Activated CD8-positive, alpha-beta memory T cell treated with anti-CD3 and anti-CD28 coated beads for 48 hours (primary cell): Measurements from ENCODE around the gene MED4.
"Not testable (repeated sequence)": the region's sequence is repeated elsewhere in the genome, so short reads cannot be mapped to it uniquely, and the experiment has no call there.

Experiments used
- DNase-seq, 3 experiments: peaks; one replicate each; pipeline ENCODE4 v3.0.0-alpha.2; 2020; ENCODE audit warnings: low read depth in 2 of 3, low spot score in 2 of 3

Gene MED4

GRCh38 chr13:48096670-48097069, 1.8 kb upstream of the MED4 start:
- DNase-seq, result no peak

DNA sequence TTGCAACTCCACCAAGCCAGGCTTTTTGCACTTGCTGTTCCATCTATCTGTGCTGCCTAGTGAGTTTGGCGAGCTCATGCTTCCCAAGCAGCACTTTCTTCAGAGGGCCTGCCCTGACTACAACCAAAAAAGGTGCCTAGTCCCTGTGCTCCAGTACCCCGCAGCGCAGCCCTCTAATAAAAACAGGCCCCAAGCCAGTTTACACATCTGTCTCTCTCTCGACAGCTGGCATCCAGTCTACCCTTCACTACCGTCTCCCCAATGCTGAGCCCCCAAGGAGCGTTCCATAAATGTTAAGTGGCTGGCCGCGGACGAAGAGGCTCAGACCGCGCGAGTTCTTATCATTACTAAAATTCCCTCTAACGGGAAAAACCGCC, 512 bp downstream of the MED4 start:
- DNase-seq, result no peak

DNA sequence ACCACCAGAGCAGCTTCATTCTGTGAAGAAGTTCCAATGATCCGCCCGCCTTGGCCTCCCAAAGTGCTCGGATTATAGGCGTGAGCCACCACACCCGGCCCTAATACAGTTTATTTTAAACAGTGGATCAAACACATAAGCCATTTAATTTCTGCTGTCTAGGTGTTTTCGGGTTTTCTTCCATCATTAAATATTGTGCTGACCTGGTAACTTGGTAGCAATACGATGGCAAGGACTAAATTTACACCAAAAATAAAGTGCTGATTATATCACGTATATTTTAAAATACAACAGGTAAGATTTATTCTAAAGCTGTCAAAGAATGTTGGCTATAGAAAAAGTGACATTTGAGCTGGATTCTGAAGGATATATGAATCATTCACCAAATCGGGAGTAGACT, 1.3 kb downstream of the MED4 start:
- DNase-seq, result no peak

DNA sequence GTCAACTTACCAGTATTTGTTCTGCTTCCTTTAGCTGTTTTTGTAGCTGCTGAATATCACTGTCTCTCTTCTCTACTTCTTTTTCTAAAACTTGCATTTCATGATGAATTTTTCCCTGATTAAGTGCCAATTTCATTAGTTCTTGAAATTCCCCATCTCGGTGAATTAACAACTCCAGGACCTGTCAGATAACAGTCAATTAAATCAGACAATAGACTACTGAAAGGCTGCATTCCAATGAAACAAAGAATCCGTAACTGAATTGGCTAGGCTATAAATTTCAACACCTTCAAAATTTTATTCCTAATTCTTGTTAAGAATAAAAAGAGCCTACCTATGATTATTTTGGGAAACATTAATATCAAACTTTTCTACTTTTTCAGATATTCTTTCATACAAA, 8.6 kb downstream of the MED4 start:
- DNase-seq, result no peak

DNA sequence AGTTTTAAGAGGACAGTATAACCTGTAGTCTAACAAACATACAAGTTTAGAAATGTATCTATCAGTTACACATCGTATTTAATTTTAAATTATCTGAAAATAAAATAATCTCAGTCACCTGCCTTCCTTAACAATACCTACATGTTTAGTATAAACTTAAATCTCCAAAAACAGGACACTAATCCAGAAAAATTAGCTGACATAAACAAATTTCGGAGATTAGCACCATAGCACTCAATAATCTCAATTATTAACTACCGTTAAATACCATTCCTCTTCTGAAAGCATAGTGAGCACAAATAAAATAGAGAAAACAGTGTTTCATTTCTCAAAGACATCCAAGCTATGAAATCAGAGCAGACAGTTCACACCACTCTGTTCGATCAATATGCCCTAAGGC, 13.2 kb downstream of the MED4 start:
- DNase-seq, result no peak

- no peak for DNase-seq
Measured at GRCh38 chr13:48078251-48078656, 16.6 kb downstream of the MED4 start.

GRCh38 chr13:48074006-48074405, 20.9 kb downstream of the MED4 start:
- DNase-seq, result no peak

DNA sequence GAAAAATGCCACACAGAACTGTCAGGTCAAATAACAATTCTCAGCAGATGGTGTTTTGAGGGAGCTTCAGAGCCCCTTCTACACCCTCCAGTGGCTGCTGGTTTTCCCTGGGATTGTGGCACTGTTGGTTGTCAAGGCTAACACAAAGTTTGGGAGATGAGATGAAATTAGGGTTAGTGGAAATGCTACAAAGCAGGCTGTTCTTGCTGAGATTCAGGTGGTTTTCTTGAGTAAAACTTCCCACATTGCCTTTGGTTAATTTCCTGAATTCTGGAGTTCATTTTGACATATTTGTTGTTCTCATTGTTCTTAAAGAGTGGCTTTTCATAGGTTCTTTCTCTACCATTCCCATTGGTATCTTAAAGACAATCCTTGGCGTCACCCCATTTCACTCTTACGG, 22.1 kb downstream of the MED4 start:
- DNase-seq, result no peak

DNA sequence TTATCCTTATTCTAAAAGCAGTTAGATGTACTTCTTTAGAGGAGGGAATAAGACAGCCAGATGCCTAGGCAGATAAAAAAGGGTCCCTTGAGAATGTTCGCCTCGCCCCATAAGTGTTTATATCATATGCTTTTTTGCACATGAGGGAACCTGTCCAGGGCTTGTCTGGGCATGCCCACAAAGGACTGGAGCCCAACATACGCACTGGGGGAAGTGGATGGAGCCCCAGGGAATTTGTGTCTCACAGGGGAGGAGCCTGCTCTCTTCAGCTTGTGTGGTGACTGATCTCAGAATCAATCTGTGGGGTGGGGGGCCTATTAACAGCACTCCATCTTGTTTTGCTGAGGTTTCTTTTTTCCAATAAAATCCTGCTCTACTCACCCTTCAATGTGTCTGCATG, 22.6 kb downstream of the MED4 start:
- DNase-seq, result no peak

DNA sequence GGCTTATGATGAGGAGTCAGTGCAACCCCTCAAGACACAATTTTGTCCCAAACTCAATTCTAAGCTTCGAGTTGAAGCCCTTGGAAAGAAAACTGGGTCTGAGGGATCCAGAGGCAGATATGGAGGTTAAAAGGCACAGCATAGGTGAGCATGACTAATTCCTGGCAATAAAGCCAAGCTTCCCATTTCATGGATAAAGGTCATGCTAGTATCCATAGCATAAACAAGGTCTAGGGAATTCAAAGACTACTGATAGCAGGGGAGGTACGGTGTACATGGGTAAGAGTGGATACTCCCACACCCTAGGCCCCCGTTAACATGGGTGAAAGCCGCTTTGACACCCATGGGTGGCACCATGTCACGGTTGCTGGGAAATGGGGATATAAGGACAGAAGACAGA, 24.0 kb downstream of the MED4 start:
- no peak for DNase-seq

DNA sequence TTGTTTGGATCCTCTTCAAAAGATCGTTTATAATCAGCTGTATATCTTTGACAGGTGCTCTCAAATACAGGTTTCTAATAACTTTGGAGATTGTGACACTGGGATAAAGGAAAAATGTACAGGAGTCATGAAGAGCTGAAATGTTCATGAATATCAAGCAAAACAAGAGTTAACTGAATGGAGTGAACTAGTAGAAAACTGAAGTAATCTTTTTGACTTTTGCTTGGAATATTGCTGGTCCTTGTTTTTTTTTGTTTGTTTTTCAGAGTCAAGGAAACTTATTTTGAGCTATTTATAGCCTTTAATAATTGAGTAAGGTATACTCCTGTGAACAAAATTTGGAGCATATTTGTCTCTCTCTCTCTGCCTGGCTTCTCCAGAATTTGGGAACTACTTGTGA, 25.3 kb downstream of the MED4 start:
- DNase-seq, result no peak

DNA sequence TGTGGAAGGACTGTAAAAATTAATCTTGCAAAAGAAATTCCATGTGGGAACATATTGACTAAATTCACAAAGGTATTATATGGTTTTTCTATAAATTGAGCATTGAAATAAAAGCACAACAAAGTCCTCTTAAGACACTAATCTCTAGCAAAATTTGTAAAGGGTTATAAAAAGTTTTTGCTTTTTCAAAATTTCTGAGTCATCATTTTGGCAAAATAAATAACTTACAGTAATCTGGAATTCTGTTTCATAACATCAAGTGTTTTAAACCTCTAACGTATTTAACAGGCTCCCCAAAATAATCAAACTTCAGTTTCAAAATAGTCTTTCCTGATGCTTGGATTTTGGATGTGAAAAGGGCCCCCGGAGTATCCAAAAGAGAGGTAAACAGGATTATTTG, 26.0 kb downstream of the MED4 start:
- no peak for DNase-seq

- DNase-seq, result no peak
Measured at GRCh38 chr13:48068036-48068435, 26.9 kb downstream of the MED4 start.

DNA sequence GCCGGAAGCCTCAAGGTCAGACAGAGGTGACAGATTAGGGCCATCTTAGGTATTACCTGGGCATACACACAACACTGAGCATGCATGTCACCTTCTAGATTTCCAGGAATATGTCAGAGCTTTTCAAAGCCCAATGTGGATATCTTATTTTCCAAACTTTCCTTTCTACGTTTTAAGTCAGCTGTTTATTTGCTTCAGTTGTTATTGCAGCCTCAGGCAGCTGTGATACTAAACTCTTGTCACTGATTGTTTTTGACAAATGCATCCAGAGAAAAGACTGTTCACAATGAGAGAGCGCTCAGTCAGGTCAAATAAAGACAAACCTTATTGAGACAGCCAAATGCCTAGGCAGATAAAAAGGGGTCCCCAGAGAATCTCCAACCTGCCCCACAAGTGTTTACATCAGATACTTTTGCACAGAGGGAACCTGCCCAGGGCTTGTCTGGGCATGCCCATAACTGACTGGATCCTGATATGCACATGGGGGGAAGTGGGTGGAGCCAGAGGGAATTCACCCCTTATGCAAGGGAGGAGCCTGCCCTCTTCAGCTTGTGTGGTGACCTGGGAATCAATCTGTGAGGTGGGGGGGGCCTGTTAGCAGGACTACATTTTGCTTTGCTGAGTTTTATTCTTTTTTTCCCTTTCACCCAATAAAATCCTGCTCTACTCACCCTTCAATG, 28.5 kb downstream of the MED4 start:
- DNase-seq, result no peak

DNA sequence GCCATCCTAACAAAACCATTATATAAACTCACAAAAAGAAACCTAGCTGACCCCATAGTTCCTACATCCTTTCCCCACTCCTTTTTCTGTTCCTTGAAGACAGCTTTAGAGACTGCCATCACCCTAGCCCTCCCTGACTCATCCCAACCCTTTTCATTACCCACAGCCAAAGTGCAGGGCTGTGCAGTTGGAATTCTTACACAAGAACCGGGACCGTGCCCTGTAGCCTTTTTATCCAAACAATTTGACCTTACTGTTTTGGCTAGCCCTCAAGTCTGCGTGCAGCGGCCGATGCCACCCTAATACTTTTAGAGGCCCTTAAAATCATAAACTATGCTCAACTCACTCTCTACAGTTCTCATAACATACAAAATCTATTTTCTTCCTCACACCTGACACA, 35.0 kb downstream of the MED4 start:
- DNase-seq, result not testable (repeated sequence)

DNA sequence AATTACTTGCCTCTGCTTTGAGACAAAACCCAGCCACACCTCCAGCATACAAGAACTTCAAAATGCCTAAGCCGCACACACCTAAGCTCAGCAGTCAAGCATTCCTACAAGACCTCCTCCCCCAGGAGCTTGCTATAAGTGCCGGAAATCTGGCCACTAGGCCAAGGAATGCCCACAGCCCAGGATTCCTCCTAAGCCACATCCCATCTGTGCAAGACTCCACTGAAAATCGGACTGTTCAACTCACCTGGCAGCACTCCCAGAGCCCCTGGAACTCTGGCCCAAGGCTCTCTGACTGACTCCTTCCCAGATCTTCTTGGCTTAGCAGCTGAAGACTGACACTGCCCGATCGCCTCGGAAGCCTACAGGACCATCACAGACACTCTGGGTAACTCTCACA, 36.4 kb downstream of the MED4 start:
- DNase-seq, result not testable (repeated sequence)

DNA sequence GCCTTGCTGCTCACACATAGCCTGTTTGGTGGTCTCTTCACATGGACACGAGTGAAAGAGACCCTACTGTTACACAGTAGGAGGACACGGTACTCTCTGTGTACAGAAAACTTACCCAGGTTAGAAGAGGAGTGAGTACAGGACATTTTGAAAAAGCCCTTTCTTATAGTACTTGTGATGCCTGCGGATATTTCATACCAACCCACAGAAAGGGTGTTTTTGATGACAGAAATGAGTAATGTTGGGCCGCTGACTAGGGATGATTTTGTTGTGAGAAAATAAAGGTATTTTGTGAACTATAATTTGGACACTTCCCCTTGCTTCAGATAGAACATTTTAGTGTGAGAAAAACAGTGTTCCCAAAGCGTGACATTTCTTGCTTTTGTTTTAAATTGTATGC, 39.2 kb downstream of the MED4 start:
- DNase-seq, result no peak

- DNase-seq, result no peak
Measured at GRCh38 chr13:48054601-48055000, 40.3 kb downstream of the MED4 start.

DNA sequence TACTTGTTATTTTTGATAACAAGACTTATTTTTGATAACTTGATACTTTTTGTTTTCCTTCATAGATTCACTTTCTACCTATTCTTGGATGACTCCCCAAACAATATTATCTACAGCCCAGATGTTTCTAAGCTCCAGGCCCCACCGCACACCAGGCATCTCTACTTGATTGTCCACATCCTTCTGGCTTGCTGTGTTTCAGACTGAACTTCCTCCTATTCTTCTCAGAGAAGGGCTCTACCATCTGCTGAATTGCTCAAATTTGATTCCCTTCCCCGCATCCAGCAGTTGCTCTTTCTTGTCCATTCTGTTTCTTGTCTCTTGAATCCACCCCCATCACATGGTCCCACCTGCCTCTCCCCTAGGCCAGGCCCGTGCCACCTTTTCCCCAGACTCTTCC, 44.4 kb downstream of the MED4 start:
- no peak for DNase-seq

DNA sequence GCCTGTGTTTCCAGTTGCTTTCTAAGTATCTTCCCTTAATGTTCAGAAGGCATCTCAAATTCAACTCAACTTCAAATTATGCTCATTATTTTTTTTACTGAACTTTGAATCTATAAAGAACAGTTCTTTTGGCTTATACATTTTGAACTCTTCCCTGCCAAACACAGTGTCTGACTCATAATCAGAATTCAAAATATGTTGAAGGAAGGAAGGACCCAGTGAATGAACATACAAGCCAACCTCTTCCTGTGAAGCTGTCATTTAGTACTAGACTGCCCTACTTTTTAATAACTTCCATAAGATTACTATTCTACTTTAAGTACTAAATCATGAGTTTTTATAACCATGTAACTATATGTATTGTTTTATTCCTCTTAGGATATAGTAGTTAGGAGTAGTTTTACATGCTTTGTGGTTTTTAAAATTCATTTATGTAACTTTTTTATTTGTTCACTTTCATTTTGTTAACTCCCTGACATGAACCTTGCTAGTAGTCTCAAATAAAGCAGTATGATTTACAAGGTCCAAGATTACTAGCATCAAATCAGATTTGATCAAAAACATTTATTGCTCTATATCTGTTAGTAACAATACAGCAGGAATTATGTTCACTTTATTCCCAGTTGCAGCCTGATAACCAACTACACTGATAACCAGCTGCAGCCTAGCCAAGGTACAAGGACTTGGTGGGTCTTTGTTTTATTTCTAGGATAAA, 51.0 kb downstream of the MED4 start:
- no peak for DNase-seq

- no peak for DNase-seq
Measured at GRCh38 chr13:48042894-48043293, 52.0 kb downstream of the MED4 start.

DNA sequence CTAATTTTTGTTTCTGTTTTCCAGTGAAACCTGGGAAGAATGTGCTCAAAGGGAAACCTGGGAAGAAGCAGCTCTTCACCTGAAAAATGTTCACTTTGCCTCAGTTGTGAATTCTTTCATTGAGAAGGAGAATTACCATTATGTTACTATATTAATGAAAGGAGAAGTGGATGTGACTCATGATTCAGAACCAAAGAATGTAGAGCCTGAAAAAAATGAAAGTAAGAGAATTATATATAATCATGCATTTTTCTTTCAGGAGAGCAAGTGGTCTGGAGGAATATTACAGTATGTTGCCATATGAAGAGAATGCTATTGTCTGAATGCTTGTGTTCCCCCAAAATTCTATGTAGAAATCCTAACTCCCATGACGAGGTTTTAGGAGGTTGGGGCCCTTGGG, 54.0 kb downstream of the MED4 start:
- no peak for DNase-seq

- no peak for DNase-seq
Measured at GRCh38 chr13:48040049-48040448, 54.9 kb downstream of the MED4 start.
